HCT116 (cell line): ENCODE data around the gene FAM120A. TPM values are rescaled to one million over a fixed set of nuclear protein-coding genes. Genes with fewer than 3 reads are reported as not detected.

Source experiments
- ATAC-seq: fragments of 200-7000 bp; cut with Tn5 transposase; 2 replicates; pipeline ENCODE4 v1.9.1; 2020; ENCODE audit warnings: mild to moderate bottlenecking, moderate library complexity
- BruUV-seq: library from RNA; stranded (reverse); fragments of 400-500 nt; replicated peaks from 2 replicates; lab custom pipeline; 2021; lab: Mats Ljungman, UMichigan
- CTCF ChIA-PET: fragments of 300-600 bp; sonication (Branson Sonifier 250); formaldehyde crosslinking; loops from one replicate; lab custom pipeline; 2021; ENCODE audit warnings: antibody characterized with exemption; lab: Charles Lee
- POLR2A ChIA-PET: fragments of 300-600, 350-600 bp; sonication (Branson Sonifier 250); formaldehyde crosslinking; loops from one replicate; lab custom pipeline; 2021; ENCODE audit warnings: antibody characterized with exemption; lab: Charles Lee
- RAD21 ChIA-PET, 2 experiments: fragments of 300-600 bp; sonication (Branson Sonifier 250); formaldehyde crosslinking; loops; one replicate each; lab custom pipeline; 2023; ENCODE audit warnings: low total read pairs in 2 of 2; ENCODE audit not compliant: uncharacterized antibody in 2 of 2, unreplicated experiment in 2 of 2, low non-redundant PET in 1 of 2; lab: Charles Lee
- DNase-seq: peaks from one replicate; pipeline ENCODE4 v3.0.0-alpha.2; 2010; ENCODE audit warnings: low read depth, low spot score
- H2AFZ ChIP-seq: fragments of 200-600 bp; shearing (Covaris generic), sonication (generic); 2 replicates; pipeline ENCODE4 v1.6.1; 2017; ENCODE audit warnings: low read depth, mixed run types, mixed read lengths, antibody characterized with exemption, low read length; ENCODE audit not compliant: poor library complexity, severe bottlenecking
- H3K27ac ChIP-seq: 2 replicates; pipeline ENCODE4 v1.5.1; 2012; ENCODE audit warnings: low read depth, low read length
- H3K27me3 ChIP-seq: fragments of 200-600 bp; sonication (generic); 2 replicates; pipeline ENCODE4 v1.6.1; 2016; ENCODE audit warnings: mixed run types, low read length, mixed read lengths; ENCODE audit not compliant: insufficient read depth
- H3K36me3 ChIP-seq, 2 experiments: fragments of 200-500 bp in 1 of 2; fragments of 200-600 bp in 1 of 2; sonication (Bioruptor generic) in 1 of 2; sonication (generic) in 1 of 2; 2 replicates each; pipeline versions ENCODE4 v1.5.1 to v1.6.1; 2014 to 2016; ENCODE audit warnings: low read length in 2 of 2, inconsistent platforms in 1 of 2, mixed read lengths in 1 of 2, mixed run types in 1 of 2; ENCODE audit not compliant: insufficient read depth in 2 of 2, control insufficient read depth in 1 of 2
- H3K4me1 ChIP-seq, 2 experiments: fragments of 200-600 bp in 1 of 2; sonication (generic) in 1 of 2; 2 replicates each; pipeline versions ENCODE4 v1.5.1 to v1.6.1; 2012 to 2017; ENCODE audit warnings: low read length in 2 of 2, inconsistent platforms in 1 of 2, mild to moderate bottlenecking in 1 of 2, mixed read lengths in 1 of 2, mixed run types in 1 of 2, moderate library complexity in 1 of 2; ENCODE audit not compliant: insufficient read depth in 2 of 2, control insufficient read depth in 1 of 2
- H3K4me2 ChIP-seq: fragments of 200-600 bp; sonication (generic); 2 replicates; pipeline ENCODE4 v1.6.1; 2017; ENCODE audit warnings: mixed run types, low read length, mixed read lengths
- H3K4me3 ChIP-seq, 2 experiments: fragments of 200-600 bp in 1 of 2; sonication (generic) in 1 of 2; replicated peaks in 1 of 2; 2 replicates each; pipeline ENCODE4 v1.5.1; 2011 to 2016; ENCODE audit warnings: low read length in 2 of 2, control low read depth in 1 of 2, low read depth in 1 of 2, mild to moderate bottlenecking in 1 of 2, mixed read lengths in 1 of 2, mixed run types in 1 of 2
- H3K79me2 ChIP-seq: fragments of 200-600 bp; sonication (generic); 2 replicates; pipeline ENCODE4 v1.6.1; 2017; ENCODE audit warnings: mild to moderate bottlenecking, mixed run types, low read length, moderate library complexity, mixed read lengths; ENCODE audit not compliant: insufficient read depth
- H3K9ac ChIP-seq: fragments of 200-600 bp; sonication (generic); 2 replicates; pipeline ENCODE4 v1.6.1; 2016; ENCODE audit warnings: low read length, mixed read lengths
- H3K9me2 ChIP-seq: fragments of 200-600 bp; sonication (generic), shearing (Covaris generic); 2 replicates; pipeline ENCODE4 v1.6.1; 2017; ENCODE audit warnings: mixed run types, mild to moderate bottlenecking, moderate library complexity; ENCODE audit not compliant: insufficient read depth
- H3K9me3 ChIP-seq, 2 experiments: fragments of 200-500 bp in 1 of 2; fragments of 200-600 bp in 1 of 2; sonication (Bioruptor generic) in 1 of 2; sonication (generic) in 1 of 2; 2 replicates each; pipeline ENCODE4 v1.6.1; 2014 to 2017; ENCODE audit warnings: low read length in 2 of 2, mixed read lengths in 2 of 2, inconsistent platforms in 1 of 2, low read depth in 1 of 2, mild to moderate bottlenecking in 1 of 2, mixed run types in 1 of 2, moderate library complexity in 1 of 2; ENCODE audit not compliant: control insufficient read depth in 1 of 2, insufficient read depth in 1 of 2
- H4K20me1 ChIP-seq: fragments of 200-600 bp; sonication (generic), shearing (Covaris generic); 2 replicates; pipeline ENCODE4 v1.6.1; 2017; ENCODE audit warnings: mixed run types, mild to moderate bottlenecking, moderate library complexity; ENCODE audit not compliant: insufficient read depth
- CBX3 ChIP-seq: IDR thresholded peaks from 2 replicates; pipeline ENCODE4 v1.6.1; 2012; ENCODE audit warnings: low read depth
- CEBPB ChIP-seq: IDR thresholded peaks from 2 replicates; pipeline ENCODE4 v1.6.1; 2012; ENCODE audit warnings: low read depth
- EGR1 ChIP-seq: IDR thresholded peaks from 2 replicates; pipeline ENCODE4 v1.6.1; 2012; ENCODE audit warnings: low read depth
- ELF1 ChIP-seq: IDR thresholded peaks from 2 replicates; pipeline ENCODE4 v1.6.1; 2012; ENCODE audit warnings: low read depth, borderline replicate concordance
- EZH2phosphoT487 ChIP-seq: fragments of 200-600 bp; IDR thresholded peaks from 2 replicates; pipeline ENCODE4 v1.6.1; 2018; ENCODE audit warnings: antibody characterized with exemption, borderline replicate concordance
- FOSL1 ChIP-seq: IDR thresholded peaks from 2 replicates; pipeline ENCODE4 v1.6.1; 2012; ENCODE audit warnings: low read depth
- JUND ChIP-seq: IDR thresholded peaks from 2 replicates; pipeline ENCODE4 v1.6.1; 2012
- POLR2A ChIP-seq: IDR thresholded peaks from 2 replicates; pipeline ENCODE4 v1.7.0; 2011; ENCODE audit warnings: borderline replicate concordance; ENCODE audit not compliant: insufficient read depth, insufficient read length; ENCODE audit errors: extremely low read depth
- POLR2AphosphoS5 ChIP-seq: IDR thresholded peaks from 2 replicates; pipeline ENCODE4 v1.6.1; 2011; ENCODE audit warnings: mild to moderate bottlenecking, low read depth, low read length, moderate library complexity
- SIN3A ChIP-seq: IDR thresholded peaks from 2 replicates; pipeline ENCODE4 v1.6.1; 2012; ENCODE audit warnings: low read depth
- SP1 ChIP-seq: IDR thresholded peaks from 2 replicates; pipeline ENCODE4 v1.6.1; 2012; ENCODE audit warnings: low read depth
- SRF ChIP-seq: IDR thresholded peaks from 2 replicates; pipeline ENCODE4 v1.6.1; 2012; ENCODE audit warnings: low read depth
- TCF7L2 ChIP-seq: IDR thresholded peaks from 2 replicates; pipeline ENCODE4 v1.7.0; 2011; ENCODE audit warnings: borderline replicate concordance, inconsistent platforms; ENCODE audit not compliant: insufficient read depth, insufficient read length; ENCODE audit errors: extremely low read depth
- YY1 ChIP-seq: IDR thresholded peaks from 2 replicates; pipeline ENCODE4 v1.6.1; 2011; ENCODE audit warnings: low read length, low read depth, moderate library complexity, mild to moderate bottlenecking; ENCODE audit not compliant: insufficient replicate concordance; ENCODE audit errors: extremely low read depth
- ZFX ChIP-seq: fragments of 450-650 bp; IDR thresholded peaks from 2 replicates; pipeline ENCODE4 v1.6.1; 2017
- ZNF274 ChIP-seq: fragments of 200-500 bp; sonication (Bioruptor generic); IDR thresholded peaks from 2 replicates; pipeline ENCODE4 v1.6.1; 2014; ENCODE audit warnings: mild to moderate bottlenecking, low read depth, low read length, inconsistent platforms
- intact Hi-C: fragments of 100-400 bp; cut with micrococcal nuclease; formaldehyde crosslinking; loops from 2 replicates; pipeline ENCODE4 v1.10.0; 2022
- total RNA-seq: library from RNA; stranded (reverse); gene quantifications from one replicate; pipeline ENCODE4 v1.2.1, GENCODE V29; 2021; ENCODE audit not compliant: unreplicated experiment
- TF ChIP-seq, protein P1 (sequence below): IDR thresholded peaks from 2 replicates; pipeline ENCODE4 v1.6.1; 2011; ENCODE audit warnings: mild to moderate bottlenecking, low read length, moderate library complexity; ENCODE audit not compliant: insufficient replicate concordance; ENCODE audit errors: extremely low read depth
- TF ChIP-seq, protein P2 (sequence below), 3 experiments: fragments of 200-600 bp in 1 of 3; sonication (generic) in 1 of 3; IDR thresholded peaks in 2 of 3; conservative IDR thresholded peaks in 1 of 3; 2 replicates each; pipeline ENCODE4 v1.5.1; 2012 to 2017; ENCODE audit warnings: low read depth in 2 of 3, low read length in 2 of 3, antibody characterized with exemption in 1 of 3, borderline replicate concordance in 1 of 3, control low read depth in 1 of 3, mild to moderate bottlenecking in 1 of 3, mixed read lengths in 1 of 3, mixed run types in 1 of 3, moderate library complexity in 1 of 3; ENCODE audit not compliant: insufficient read depth in 1 of 3
- TF ChIP-seq, protein P3 (sequence below): IDR thresholded peaks from 2 replicates; pipeline ENCODE4 v1.6.1; 2012
- TF ChIP-seq, protein P4 (sequence below): IDR thresholded peaks from 2 replicates; pipeline ENCODE4 v1.6.1; 2012; ENCODE audit warnings: low read depth

Gene FAM120A
- total RNA-seq, 1 experiment from 2014 or later = 122 TPM

DNA sequence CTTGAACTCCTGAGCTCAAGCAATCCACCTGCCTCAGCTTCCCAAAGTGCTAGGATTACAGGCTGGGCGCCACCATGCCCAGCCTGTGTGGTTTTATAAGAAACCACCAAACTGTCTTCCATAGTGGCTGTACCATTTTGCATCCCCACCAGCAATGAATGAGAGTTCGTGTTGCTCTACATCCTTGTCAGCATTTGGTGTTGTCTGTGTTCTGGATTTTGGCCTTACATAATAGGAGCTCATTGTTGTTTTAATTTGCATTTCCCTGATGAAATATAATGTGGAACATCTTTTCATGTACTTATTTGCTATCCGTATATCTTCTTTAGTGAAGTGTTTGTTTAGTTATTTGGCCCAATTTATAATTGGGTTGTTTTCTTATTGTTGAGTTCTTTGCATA lies 154.7 kb downstream of the FAM120A start:
- Histone ChIP-seq H3K79me2 (peaks cover 4% of the 10 kb centered on the region; the same call in 1 of the 2 replicates), H3K4me1 (no peaks in the 10 kb centered on the region), H3K9me3 (peaks cover 0 to 3% of the 10 kb centered on the region in 2 experiments; a peak in 1 of 4 replicates), H3K27me3 (no peaks in the 10 kb centered on the region), H3K9ac (no peak overlapping the region), H3K9me2 (no peaks in the 10 kb centered on the region), H3K27ac (no peak overlapping the region), H4K20me1 (no peaks in the 10 kb centered on the region), H2AFZ (no peak overlapping the region), H3K4me2 (no peak overlapping the region), H3K36me3 (no peaks in the 10 kb centered on the region), H3K4me3 (no peak overlapping the region)
- ATAC-seq (no peak), DNase-seq (no peak)
- intact Hi-C loops = no loop called here
- ChIA-PET RAD21 (no interaction called here), POLR2A (no interaction called here), CTCF (no interaction called here)
- no TSS peak for BruUV-seq
- TF ChIP-seq, protein P1, sequence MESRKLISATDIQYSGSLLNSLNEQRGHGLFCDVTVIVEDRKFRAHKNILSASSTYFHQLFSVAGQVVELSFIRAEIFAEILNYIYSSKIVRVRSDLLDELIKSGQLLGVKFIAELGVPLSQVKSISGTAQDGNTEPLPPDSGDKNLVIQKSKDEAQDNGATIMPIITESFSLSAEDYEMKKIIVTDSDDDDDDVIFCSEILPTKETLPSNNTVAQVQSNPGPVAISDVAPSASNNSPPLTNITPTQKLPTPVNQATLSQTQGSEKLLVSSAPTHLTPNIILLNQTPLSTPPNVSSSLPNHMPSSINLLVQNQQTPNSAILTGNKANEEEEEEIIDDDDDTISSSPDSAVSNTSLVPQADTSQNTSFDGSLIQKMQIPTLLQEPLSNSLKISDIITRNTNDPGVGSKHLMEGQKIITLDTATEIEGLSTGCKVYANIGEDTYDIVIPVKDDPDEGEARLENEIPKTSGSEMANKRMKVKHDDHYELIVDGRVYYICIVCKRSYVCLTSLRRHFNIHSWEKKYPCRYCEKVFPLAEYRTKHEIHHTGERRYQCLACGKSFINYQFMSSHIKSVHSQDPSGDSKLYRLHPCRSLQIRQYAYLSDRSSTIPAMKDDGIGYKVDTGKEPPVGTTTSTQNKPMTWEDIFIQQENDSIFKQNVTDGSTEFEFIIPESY = no peak
- no peak for TF ChIP-seq FOSL1
- no peak for TF ChIP-seq CEBPB
- TF ChIP-seq ZNF274 = no peak
- no peak for TF ChIP-seq EGR1
- TF ChIP-seq EZH2phosphoT487 = no peak
- no peak for TF ChIP-seq YY1
- no peak for TF ChIP-seq ELF1
- TF ChIP-seq, protein P2, sequence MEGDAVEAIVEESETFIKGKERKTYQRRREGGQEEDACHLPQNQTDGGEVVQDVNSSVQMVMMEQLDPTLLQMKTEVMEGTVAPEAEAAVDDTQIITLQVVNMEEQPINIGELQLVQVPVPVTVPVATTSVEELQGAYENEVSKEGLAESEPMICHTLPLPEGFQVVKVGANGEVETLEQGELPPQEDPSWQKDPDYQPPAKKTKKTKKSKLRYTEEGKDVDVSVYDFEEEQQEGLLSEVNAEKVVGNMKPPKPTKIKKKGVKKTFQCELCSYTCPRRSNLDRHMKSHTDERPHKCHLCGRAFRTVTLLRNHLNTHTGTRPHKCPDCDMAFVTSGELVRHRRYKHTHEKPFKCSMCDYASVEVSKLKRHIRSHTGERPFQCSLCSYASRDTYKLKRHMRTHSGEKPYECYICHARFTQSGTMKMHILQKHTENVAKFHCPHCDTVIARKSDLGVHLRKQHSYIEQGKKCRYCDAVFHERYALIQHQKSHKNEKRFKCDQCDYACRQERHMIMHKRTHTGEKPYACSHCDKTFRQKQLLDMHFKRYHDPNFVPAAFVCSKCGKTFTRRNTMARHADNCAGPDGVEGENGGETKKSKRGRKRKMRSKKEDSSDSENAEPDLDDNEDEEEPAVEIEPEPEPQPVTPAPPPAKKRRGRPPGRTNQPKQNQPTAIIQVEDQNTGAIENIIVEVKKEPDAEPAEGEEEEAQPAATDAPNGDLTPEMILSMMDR (IDR thresholded peaks at IDR 0.05 in 2 of 3, conservative IDR thresholded peaks at IDR 0.05 in 1 of 3; ENCODE audit: borderline replicate concordance in 1 of 3, insufficient read depth in 1 of 3, low read depth in 2 of 3, low read length in 2 of 3) = no peak
- TF ChIP-seq, protein P3, sequence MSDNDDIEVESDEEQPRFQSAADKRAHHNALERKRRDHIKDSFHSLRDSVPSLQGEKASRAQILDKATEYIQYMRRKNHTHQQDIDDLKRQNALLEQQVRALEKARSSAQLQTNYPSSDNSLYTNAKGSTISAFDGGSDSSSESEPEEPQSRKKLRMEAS = no peak
- TF ChIP-seq POLR2A = no peak
- TF ChIP-seq SIN3A = no peak
- no peak for TF ChIP-seq CBX3
- no peak for TF ChIP-seq ZFX
- TF ChIP-seq, protein P4, sequence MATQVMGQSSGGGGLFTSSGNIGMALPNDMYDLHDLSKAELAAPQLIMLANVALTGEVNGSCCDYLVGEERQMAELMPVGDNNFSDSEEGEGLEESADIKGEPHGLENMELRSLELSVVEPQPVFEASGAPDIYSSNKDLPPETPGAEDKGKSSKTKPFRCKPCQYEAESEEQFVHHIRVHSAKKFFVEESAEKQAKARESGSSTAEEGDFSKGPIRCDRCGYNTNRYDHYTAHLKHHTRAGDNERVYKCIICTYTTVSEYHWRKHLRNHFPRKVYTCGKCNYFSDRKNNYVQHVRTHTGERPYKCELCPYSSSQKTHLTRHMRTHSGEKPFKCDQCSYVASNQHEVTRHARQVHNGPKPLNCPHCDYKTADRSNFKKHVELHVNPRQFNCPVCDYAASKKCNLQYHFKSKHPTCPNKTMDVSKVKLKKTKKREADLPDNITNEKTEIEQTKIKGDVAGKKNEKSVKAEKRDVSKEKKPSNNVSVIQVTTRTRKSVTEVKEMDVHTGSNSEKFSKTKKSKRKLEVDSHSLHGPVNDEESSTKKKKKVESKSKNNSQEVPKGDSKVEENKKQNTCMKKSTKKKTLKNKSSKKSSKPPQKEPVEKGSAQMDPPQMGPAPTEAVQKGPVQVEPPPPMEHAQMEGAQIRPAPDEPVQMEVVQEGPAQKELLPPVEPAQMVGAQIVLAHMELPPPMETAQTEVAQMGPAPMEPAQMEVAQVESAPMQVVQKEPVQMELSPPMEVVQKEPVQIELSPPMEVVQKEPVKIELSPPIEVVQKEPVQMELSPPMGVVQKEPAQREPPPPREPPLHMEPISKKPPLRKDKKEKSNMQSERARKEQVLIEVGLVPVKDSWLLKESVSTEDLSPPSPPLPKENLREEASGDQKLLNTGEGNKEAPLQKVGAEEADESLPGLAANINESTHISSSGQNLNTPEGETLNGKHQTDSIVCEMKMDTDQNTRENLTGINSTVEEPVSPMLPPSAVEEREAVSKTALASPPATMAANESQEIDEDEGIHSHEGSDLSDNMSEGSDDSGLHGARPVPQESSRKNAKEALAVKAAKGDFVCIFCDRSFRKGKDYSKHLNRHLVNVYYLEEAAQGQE = no peak
- no peak for TF ChIP-seq POLR2AphosphoS5
- TF ChIP-seq SRF = no peak
- TF ChIP-seq TCF7L2 = no peak
- TF ChIP-seq SP1 = no peak
- no peak for TF ChIP-seq JUND
